Common myeloid progenitor, CD34-positive (primary cell): Measurements from ENCODE around the gene RICTOR.

Experiments
- CTCF ChIA-PET: fragments of 350-600 bp; sonication (Branson Sonifier 250); formaldehyde crosslinking; loops from one replicate; lab custom pipeline; 2021; ENCODE audit warnings: antibody characterized with exemption; lab: Charles Lee
- POLR2A ChIA-PET: fragments of 350-600 bp; sonication (Branson Sonifier 250); formaldehyde crosslinking; loops from one replicate; lab custom pipeline; 2021; ENCODE audit warnings: antibody characterized with exemption; lab: Charles Lee
- DNase-seq, 3 donors: peaks; one replicate each; pipeline versions ENCODE4 v3.0.0 to v3.0.0-alpha.2; 2013
- H3K27ac ChIP-seq, 2 experiments: 1 replicate in 1 of 2; 2 replicates in 1 of 2; pipeline ENCODE4 v1.7.0; 2013; ENCODE audit warnings: inconsistent platforms in 2 of 2, low read length in 2 of 2, mild to moderate bottlenecking in 2 of 2, low read depth in 1 of 2, moderate library complexity in 1 of 2; ENCODE audit not compliant: severe bottlenecking in 2 of 2, insufficient read depth in 1 of 2, poor library complexity in 1 of 2
- H3K27me3 ChIP-seq, 5 experiments: replicated peaks in 2 of 5; 1 replicate in 3 of 5; 2 replicates in 2 of 5; pipeline versions ENCODE4 v1.6.1 to v1.7.0; 2013; ENCODE audit warnings: low read length in 4 of 5, mild to moderate bottlenecking in 2 of 5, moderate library complexity in 2 of 5, inconsistent platforms in 1 of 5; ENCODE audit not compliant: insufficient read depth in 5 of 5, control insufficient read depth in 4 of 5
- H3K36me3 ChIP-seq, 4 experiments: 1 replicate in 2 of 4; 2 replicates in 2 of 4; pipeline versions ENCODE4 v1.6.1 to v1.7.0; 2013; ENCODE audit warnings: low read length in 3 of 4, control low read depth in 1 of 4, mild to moderate bottlenecking in 1 of 4; ENCODE audit not compliant: control insufficient read depth in 4 of 4, insufficient read depth in 4 of 4
- H3K4me1 ChIP-seq, 4 experiments: 1 replicate in 3 of 4; 2 replicates in 1 of 4; pipeline versions ENCODE4 v1.6.1 to v1.7.1; 2013; ENCODE audit warnings: low read length in 3 of 4, mild to moderate bottlenecking in 3 of 4, control low read depth in 1 of 4, inconsistent platforms in 1 of 4, moderate library complexity in 1 of 4; ENCODE audit not compliant: control insufficient read depth in 4 of 4, insufficient read depth in 4 of 4; ENCODE audit errors: control extremely low read depth in 1 of 4
- H3K4me3 ChIP-seq, 7 experiments: 1 replicate in 4 of 7; 2 replicates in 3 of 7; pipeline versions ENCODE4 v1.5.1 to v1.7.0; 2013; ENCODE audit warnings: mild to moderate bottlenecking in 7 of 7, low read length in 6 of 7, moderate library complexity in 6 of 7, inconsistent platforms in 2 of 7, low read depth in 2 of 7, control low read depth in 1 of 7; ENCODE audit not compliant: insufficient read depth in 4 of 7, control insufficient read depth in 1 of 7; ENCODE audit errors: extremely low read depth in 1 of 7
- H3K9me3 ChIP-seq, 5 experiments: 1 replicate in 4 of 5; 2 replicates in 1 of 5; pipeline versions ENCODE4 v1.6.1 to v1.7.1; 2013; ENCODE audit warnings: low read length in 4 of 5, mild to moderate bottlenecking in 2 of 5, inconsistent platforms in 1 of 5, low read depth in 1 of 5, moderate library complexity in 1 of 5; ENCODE audit not compliant: control insufficient read depth in 4 of 5, insufficient read depth in 2 of 5; ENCODE audit errors: control extremely low read depth in 1 of 5
- WGBS: methylation state at CpG from one replicate; pipeline ENCODE4 v1.1.5; 2013; ENCODE audit not compliant: insufficient coverage; 5-methylcytosine and 5-hydroxymethylcytosine counted together

The RICTOR gene

DNA sequence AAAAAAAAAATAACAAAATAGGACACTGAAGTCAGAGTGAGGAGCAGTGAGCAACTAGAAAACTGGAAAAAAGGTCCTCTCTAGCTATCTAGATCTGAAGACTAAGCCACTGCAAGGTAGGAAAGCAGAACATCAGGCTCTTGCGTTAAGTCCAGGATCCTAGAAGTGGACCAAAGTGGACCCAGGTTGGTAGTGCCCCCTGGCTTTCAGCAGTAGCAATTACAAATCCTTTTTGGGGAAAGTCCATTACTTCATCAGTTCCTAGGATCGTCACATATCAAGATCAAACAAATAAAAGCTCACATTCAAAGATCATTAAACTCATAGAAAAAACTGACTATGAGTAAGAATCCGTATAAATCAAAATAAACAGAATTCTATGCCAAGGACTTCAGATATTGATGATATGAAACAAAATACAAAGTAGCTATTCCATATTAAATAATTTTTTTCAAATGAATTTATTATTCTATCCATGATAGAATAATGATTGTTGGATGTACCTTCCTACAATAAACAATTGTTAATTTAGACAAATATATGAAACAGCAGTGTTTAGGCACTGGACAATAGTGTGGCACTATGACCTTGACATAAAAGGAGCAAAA is 6.5 kb upstream of the RICTOR start:
- no peak overlapping the region for H3K27ac ChIP-seq
- H3K27me3 ChIP-seq = no peaks in the 10 kb centered on the region
- no peaks in the 10 kb centered on the region for H3K9me3 ChIP-seq
- DNase-seq = peak; percentile 74 to 79 (median 77)
- ChIA-PET POLR2A (interaction anchor here (1.0 kb wide), 1 partner anchor 75 kb away, joined by 5 read pairs; no protein-coding TSS in a partner anchor), CTCF (interaction anchor here (0.9 to 5.0 kb wide), 31 partner anchors 8 to 205 kb away, joined by 3 to 79 read pairs (median 4); no protein-coding TSS in a partner anchor)
- no peaks in the 10 kb centered on the region for H3K36me3 ChIP-seq
- 0% methylated on average over 1 of the region's 3 CpGs for WGBS
- peak overlapping the region in 1 of 7 experiments; percentile 48 for H3K4me3 ChIP-seq
- peaks cover 9 to 31% (median 14%) of the 10 kb centered on the region in 4 experiments for H3K4me1 ChIP-seq

DNA sequence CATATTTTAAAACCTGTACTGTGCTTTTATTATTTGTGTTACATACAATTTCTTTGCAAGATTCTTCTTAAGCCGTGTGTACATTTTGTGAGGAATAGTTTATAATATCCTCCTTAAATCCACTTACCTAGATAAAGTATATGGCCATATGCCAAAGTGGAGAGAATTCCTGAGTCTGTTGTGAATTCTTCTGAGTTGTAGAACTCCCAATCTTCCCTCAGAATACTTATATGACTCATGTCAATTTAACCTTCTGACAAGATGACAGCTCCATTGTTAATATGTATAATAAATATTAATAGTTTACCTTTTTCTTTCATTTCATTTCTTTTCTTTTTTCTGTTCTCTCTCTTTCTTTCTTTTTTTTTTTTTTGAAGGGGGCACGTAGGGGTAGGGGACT is 6.0 kb upstream of the RICTOR start:
- POLR2A ChIA-PET = interaction anchor here (1.0 kb wide), 1 partner anchor 74 kb away, joined by 5 read pairs; no protein-coding TSS in a partner anchor
- no peaks in the 10 kb centered on the region for H3K9me3 ChIP-seq
- no CpG with 5 or more reads among the region's 2 CpGs for WGBS
- no peak overlapping the region for H3K27ac ChIP-seq
- no peaks in the 10 kb centered on the region for H3K36me3 ChIP-seq
- H3K27me3 ChIP-seq = no peaks in the 10 kb centered on the region
- CTCF ChIA-PET = interaction anchor here (0.9 to 5.0 kb wide), 25 partner anchors 8 to 204 kb away, joined by 3 to 79 read pairs (median 4); no protein-coding TSS in a partner anchor
- DNase-seq = no peak
- peaks cover 10 to 36% (median 18%) of the 10 kb centered on the region in 4 experiments for H3K4me1 ChIP-seq
- H3K4me3 ChIP-seq = peak overlapping the region in 1 of 7 experiments; percentile 48

- H3K27ac ChIP-seq = no peak overlapping the region
- POLR2A ChIA-PET = no interaction called here
- H3K4me3 ChIP-seq = no peak overlapping the region
- H3K36me3 ChIP-seq = no peaks in the 10 kb centered on the region
- CTCF ChIA-PET = interaction anchor here (1.0 to 5.0 kb wide), 11 partner anchors 10 to 204 kb away, joined by 3 to 79 read pairs (median 3); no protein-coding TSS in a partner anchor
- H3K9me3 ChIP-seq = no peaks in the 10 kb centered on the region
- H3K27me3 ChIP-seq = no peaks in the 10 kb centered on the region
- DNase-seq = no peak
- H3K4me1 ChIP-seq = peaks cover 10 to 36% (median 20%) of the 10 kb centered on the region in 4 experiments
- WGBS = 100% methylated on average over 1 of the region's 2 CpGs
Measured at GRCh38 chr5:39079147-39079546, 4.9 kb upstream of the RICTOR start.

DNA sequence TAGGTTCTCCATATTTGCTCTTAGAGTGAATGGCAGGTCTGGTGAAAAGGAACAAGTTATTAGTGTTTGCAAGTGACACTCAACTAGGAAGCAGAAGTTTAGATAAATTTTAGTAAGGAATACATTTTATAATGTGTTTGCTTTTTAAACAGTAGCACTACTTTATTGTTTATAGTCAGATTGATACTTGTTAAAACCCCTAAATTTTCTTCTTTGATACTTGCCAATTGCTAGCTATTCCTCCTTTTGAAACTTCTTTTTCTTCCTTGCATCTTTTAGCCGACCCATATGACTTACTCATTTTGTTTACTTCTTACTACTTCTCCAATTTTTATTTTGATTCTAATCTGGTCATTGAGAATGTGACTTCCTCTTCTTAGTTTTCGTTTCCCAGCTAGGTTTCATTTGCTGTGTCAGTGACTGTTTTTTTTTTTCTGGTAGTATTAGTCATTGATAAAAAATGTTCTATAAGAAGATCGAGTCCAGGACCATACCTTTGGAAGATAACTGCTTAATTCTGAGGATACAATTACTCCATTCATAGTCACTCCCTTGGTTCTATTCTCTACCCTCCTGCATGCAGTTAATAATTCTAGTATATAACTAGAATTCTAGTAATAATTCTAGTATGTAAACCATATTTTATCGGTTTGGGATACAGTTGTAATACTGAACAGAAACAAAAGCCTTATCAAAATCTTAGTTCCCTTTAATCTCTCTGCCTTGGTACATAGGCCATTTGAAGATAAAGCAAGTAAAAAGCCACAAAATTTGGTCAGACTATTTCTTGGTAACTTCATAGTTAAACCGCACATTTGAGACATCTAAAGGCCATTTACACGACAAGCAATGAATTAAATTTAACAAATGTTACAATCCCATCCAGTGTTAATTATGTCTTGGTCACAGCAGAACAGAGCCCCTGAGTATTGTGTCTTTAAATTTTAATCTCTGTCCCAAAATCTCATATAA is 2.8 kb upstream of the RICTOR start:
- Histone ChIP-seq H3K27ac (peak overlapping the region; percentile 67 to 82), H3K4me3 (peak overlapping the region in 6 of 7 experiments; percentile 29 to 92 (median 50)), H3K36me3 (no peaks in the 10 kb centered on the region), H3K4me1 (peaks cover 12 to 48% (median 30%) of the 10 kb centered on the region in 4 experiments), H3K27me3 (no peaks in the 10 kb centered on the region), H3K9me3 (no peaks in the 10 kb centered on the region)
- CTCF ChIA-PET = interaction anchor here (0.6 kb wide), 1 partner anchor 47 kb away, joined by 3 read pairs; no protein-coding TSS in a partner anchor
- peak; percentile 79 to 90 (median 86) for DNase-seq
- POLR2A ChIA-PET = interaction anchor here (0.6 kb wide), 1 partner anchor 23 kb away, joined by 3 read pairs; no protein-coding TSS in a partner anchor
- 0% methylated on average over 1 of the region's 6 CpGs for WGBS

DNA sequence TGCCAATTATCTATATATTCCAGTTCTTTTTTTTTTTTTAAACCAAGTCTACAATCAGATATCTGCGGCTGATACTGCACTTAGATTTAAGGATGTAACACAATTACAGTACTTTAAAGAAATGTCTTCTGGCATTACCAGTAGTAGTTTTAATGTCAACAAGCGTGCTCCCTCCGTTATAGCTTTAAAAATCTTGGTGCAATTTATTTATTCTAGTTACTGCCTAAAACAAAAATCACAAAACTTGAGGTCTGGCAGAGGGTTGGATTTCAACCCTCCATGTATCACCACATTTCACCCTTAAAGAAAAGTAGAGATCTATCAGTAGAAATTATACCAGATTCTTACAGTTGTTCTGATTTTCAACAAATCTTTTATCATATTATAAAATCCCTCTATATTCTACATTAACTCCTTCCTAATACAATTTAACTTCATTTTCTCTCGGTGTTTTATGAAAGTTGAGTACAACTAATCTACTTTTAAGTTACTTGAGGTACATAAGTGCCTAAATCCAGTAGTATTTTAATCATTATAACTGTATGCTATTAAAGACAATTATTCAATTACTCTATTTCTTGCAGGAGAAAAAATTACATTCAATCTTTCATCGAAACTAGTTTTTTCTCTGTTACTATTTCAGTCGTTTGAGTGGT is 2.0 kb upstream of the RICTOR start:
- Histone ChIP-seq H3K27me3 (no peaks in the 10 kb centered on the region), H3K27ac (peak overlapping the region in 1 of 2 experiments; percentile 97), H3K4me3 (peak overlapping the region in 6 of 7 experiments; percentile 27 to 92 (median 48)), H3K36me3 (no peaks in the 10 kb centered on the region), H3K9me3 (no peaks in the 10 kb centered on the region), H3K4me1 (peaks cover 14 to 53% (median 33%) of the 10 kb centered on the region in 4 experiments)
- no peak for DNase-seq
- CTCF ChIA-PET = interaction anchor here (0.6 to 1.0 kb wide), 2 partner anchors 48 to 105 kb away, joined by 3 read pairs; no protein-coding TSS in a partner anchor
- POLR2A ChIA-PET = no interaction called here
- no CpG with 5 or more reads among the region's 6 CpGs for WGBS

DNA sequence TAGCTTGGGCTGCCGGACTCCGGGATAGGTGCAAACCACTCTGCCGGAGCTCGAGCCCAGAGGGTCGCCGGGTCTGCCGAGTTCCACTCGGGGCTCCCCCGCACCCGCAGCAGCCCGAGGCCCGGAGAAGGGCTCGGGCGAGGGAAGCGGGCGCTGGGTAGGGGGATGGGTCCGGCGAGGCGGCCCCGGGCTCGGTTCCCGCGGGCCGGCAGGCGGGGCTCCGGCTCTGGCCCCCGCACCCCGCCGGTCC is 507 bp downstream of the RICTOR start:
- Histone ChIP-seq H3K4me3 (peak overlapping the region; percentile 82 to 97 (median 91)), H3K27ac (peak overlapping the region; percentile 96 to 97), H3K36me3 (peaks cover 0 to 10% (median 5%) of the 10 kb centered on the region in 4 experiments), H3K9me3 (no peaks in the 10 kb centered on the region), H3K27me3 (no peaks in the 10 kb centered on the region), H3K4me1 (peaks cover 14 to 46% (median 33%) of the 10 kb centered on the region in 4 experiments)
- DNase-seq = no peak
- ChIA-PET POLR2A (interaction anchor here (0.6 to 1.6 kb wide), 2 partner anchors 13 to 1684 kb away, joined by 3 to 4 read pairs; no protein-coding TSS in a partner anchor), CTCF (interaction anchor here (1.5 to 3.2 kb wide), 2 partner anchors 11 to 13 kb away, joined by 3 to 11 read pairs; no protein-coding TSS in a partner anchor)
- 0% methylated on average over 20 of the region's 29 CpGs for WGBS
